ENCODE results near the gene FBXW5.

GRCh38 chr9:136952876-136953770 is 8.6 kb upstream of the FBXW5 start:
- TF ChIP-seq CTCF (conservative IDR thresholded peaks at IDR 0.05; ENCODE audit: low read length) (no peak), EZH2phosphoT487 (IDR thresholded peaks at IDR 0.05; ENCODE audit: borderline replicate concordance, low read depth, low read length) (no peak)
